A673 (cell line): ENCODE data around the gene GET4. TPM values are rescaled to one million over a fixed set of nuclear protein-coding genes. Genes with fewer than 3 reads are reported as not detected.

Experiments
- BruUV-seq: library from RNA; stranded (reverse); fragments of 400-500 nt; replicated peaks from 2 replicates; lab custom pipeline; 2021; lab: Mats Ljungman, UMichigan
- CTCF ChIA-PET: fragments of 300-600 bp; sonication (Branson Sonifier 250); formaldehyde crosslinking; loops from one replicate; lab custom pipeline; 2022; ENCODE audit warnings: antibody characterized with exemption; lab: Charles Lee
- POLR2A ChIA-PET: fragments of 300-600 bp; sonication (Branson Sonifier 250); formaldehyde crosslinking; loops from one replicate; lab custom pipeline; 2022; ENCODE audit warnings: antibody characterized with exemption; ENCODE audit not compliant: low non-redundant PET; lab: Charles Lee
- DNase-seq: peaks from one replicate; pipeline ENCODE4 v3.0.0-alpha.2; 2015; ENCODE audit warnings: low spot score
- H3K27ac ChIP-seq: fragments of 200-600 bp; sonication (generic); 2 replicates; pipeline ENCODE4 v1.5.1; 2016; ENCODE audit warnings: mixed run types, low read depth, mild to moderate bottlenecking, mixed read lengths, antibody characterized with exemption, low read length; ENCODE audit not compliant: poor library complexity, severe bottlenecking
- H3K27me3 ChIP-seq: fragments of 200-600 bp; sonication (generic); replicated peaks from 2 replicates; pipeline ENCODE4 v1.6.1; 2017; ENCODE audit warnings: mixed run types, low read depth, mild to moderate bottlenecking, mixed read lengths, antibody characterized with exemption, low read length; ENCODE audit not compliant: insufficient read depth, poor library complexity
- H3K36me3 ChIP-seq: fragments of 200-600 bp; sonication (generic); 2 replicates; pipeline ENCODE4 v1.6.1; 2016; ENCODE audit warnings: mixed run types, mild to moderate bottlenecking, mixed read lengths, antibody characterized with exemption, low read length; ENCODE audit not compliant: insufficient read depth, poor library complexity, severe bottlenecking
- H3K4me1 ChIP-seq: fragments of 200-600 bp; sonication (generic); 2 replicates; pipeline ENCODE4 v1.6.1; 2017; ENCODE audit warnings: mixed run types, mild to moderate bottlenecking, mixed read lengths, antibody characterized with exemption, low read length; ENCODE audit not compliant: insufficient read depth, poor library complexity, severe bottlenecking
- H3K4me3 ChIP-seq: fragments of 200-600 bp; sonication (generic); 2 replicates; pipeline ENCODE4 v1.5.1; 2016; ENCODE audit warnings: low read depth, mixed run types, mild to moderate bottlenecking, mixed read lengths, low read length; ENCODE audit not compliant: poor library complexity, severe bottlenecking
- H3K9me3 ChIP-seq: fragments of 200-600 bp; sonication (generic); 2 replicates; pipeline ENCODE4 v1.6.1; 2016; ENCODE audit warnings: mixed run types, low read depth, mild to moderate bottlenecking, mixed read lengths, antibody characterized with exemption, low read length; ENCODE audit not compliant: poor library complexity, severe bottlenecking
- CTCF ChIP-seq: fragments of 300-800, 200-600 bp; sonication (generic); conservative IDR thresholded peaks from 2 replicates; pipeline ENCODE4 v1.5.1; 2017; ENCODE audit warnings: low read depth, mild to moderate bottlenecking, antibody characterized with exemption, low read length, moderate library complexity, mixed read lengths
- EZH2 ChIP-seq: fragments of 200-600 bp; sonication (generic); IDR thresholded peaks from 2 replicates; pipeline ENCODE4 v1.6.1; 2017; ENCODE audit warnings: borderline replicate concordance, low read depth, mild to moderate bottlenecking, mixed read lengths, antibody characterized with exemption, low read length; ENCODE audit not compliant: poor library complexity, severe bottlenecking
- intact Hi-C: fragments of 100-400 bp; cut with micrococcal nuclease; formaldehyde crosslinking; loops from one replicate; pipeline ENCODE4 v1.10.0; 2022; ENCODE audit not compliant: unreplicated experiment
- total RNA-seq: library from RNA; stranded (reverse); gene quantifications from 2 replicates; pipeline ENCODE4 v1.2.3, GENCODE V29; 2021

GET4 gene
- total RNA-seq, 1 experiment from 2014 or later, result 49.7 TPM

DNA sequence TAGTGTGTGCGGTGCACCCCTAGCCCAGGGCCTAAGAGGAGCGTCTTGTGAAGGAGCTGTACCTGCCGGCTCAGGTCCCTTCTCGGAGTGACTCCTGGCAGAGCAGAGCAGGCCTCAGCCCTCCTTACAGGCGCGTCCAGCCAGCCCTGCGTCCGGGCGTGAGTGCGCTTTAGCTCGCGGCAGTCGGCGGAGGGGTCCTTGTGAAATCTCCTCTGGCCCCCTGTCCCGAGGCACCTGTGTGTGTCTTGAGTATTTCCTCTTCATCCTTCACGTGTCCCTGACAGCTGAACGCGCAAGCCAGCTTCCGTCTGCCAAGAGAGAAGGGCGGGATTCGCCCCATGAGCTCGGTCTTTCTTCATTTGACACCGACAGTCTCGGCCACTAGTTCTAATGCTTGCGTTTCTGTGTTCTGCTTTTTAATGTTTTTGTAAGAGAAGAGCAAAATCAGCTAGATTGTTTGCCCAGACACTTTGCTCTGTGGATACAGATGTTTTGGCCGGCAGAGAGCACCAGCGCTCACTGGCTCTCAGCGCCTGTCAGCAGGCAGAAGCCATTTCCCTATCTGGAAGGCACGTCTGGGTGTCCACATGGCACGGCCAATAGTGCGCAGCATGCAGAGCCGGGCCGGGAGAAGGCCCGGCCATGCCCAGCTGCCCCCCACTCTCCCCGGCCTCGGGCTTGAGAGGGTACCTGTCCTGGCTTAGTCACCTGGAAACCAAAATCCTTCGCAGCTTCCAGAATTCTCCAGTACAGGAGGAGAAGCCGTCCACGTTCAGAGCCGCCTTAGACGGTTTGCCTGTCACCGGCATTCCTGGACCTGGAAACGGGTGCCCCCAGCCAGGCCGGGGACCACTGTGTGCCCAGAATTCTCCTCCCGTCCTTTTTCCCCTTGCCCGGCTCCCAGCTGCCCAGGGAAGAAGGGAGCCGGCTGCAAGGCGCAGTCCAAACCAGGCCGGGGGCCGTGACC lies 7.0 kb downstream of the GET4 start:
- no peak overlapping the region for H3K4me3 ChIP-seq
- H3K4me1 ChIP-seq, result peaks cover 8% of the 10 kb centered on the region
- TF ChIP-seq EZH2 (no peak), CTCF (no peak)
- no peak for DNase-seq
- H3K36me3 ChIP-seq, result peaks cover 14% of the 10 kb centered on the region
- H3K9me3 ChIP-seq, result no peaks in the 10 kb centered on the region
- no peak overlapping the region for H3K27ac ChIP-seq
- ChIA-PET CTCF (no interaction called here), POLR2A (no interaction called here)
- no TSS peak for BruUV-seq
- intact Hi-C loops, result no loop called here
- no peaks in the 10 kb centered on the region for H3K27me3 ChIP-seq

DNA sequence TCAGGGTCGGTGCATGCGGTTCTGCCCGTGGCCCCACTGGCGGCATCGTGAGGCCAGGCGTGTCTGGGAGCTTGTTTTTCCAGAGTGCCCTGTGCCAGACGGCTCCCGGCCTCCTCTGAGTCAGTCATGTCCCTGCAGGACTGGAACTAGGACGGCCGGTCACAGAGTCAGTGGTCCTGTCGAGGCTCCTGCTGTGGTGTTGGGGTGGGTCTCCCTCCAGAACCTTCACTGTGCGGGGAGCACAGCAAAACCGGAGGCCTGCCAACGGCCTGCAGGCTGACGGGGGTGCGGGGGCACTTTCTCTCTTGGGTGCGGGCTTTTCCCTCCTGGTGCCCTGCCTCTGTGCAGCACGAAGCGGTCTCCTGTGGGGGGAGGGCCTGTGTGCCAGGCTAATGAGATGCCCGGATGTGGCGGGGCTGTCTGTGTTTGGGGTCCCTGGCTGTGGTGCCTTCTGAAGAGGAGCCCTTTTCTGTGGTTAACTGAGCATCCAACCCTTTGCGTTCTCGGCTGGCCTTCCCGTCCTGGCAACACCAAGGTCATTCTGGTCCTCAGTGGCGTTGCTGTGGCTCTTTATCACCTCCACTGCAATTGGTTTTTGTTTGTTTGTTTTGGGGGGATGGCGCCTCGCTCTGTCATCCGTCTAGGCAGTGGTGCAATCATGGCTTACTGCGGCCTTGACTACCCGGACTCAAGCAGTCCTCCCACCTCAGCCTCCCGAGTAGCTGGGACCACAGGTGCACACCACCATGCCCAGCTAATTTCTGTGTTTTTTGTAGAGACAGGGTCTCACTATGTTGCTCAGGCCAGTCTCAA lies 8.0 kb downstream of the GET4 start:
- Histone ChIP-seq H3K36me3 (peaks cover 12% of the 10 kb centered on the region), H3K4me3 (no peak overlapping the region), H3K9me3 (no peaks in the 10 kb centered on the region), H3K27ac (no peak overlapping the region), H3K27me3 (no peaks in the 10 kb centered on the region), H3K4me1 (no peaks in the 10 kb centered on the region)
- no TSS peak for BruUV-seq
- no peak for DNase-seq
- intact Hi-C loops, result no loop called here
- ChIA-PET POLR2A (no interaction called here), CTCF (no interaction called here)
- no peak for TF ChIP-seq CTCF
- no peak for TF ChIP-seq EZH2

GRCh38 chr7:885261-885892 lies 9.0 kb downstream of the GET4 start:
- intact Hi-C loops, result no loop called here
- POLR2A ChIA-PET, result no interaction called here
- CTCF ChIA-PET, result no interaction called here

More at GRCh38 chr7:885261-885892, 9.0 kb downstream of the GET4 start:
- Histone ChIP-seq H3K4me1 (no peaks in the 10 kb centered on the region), H3K36me3 (peaks cover 12% of the 10 kb centered on the region), H3K27me3 (no peaks in the 10 kb centered on the region), H3K27ac (no peak overlapping the region), H3K9me3 (no peaks in the 10 kb centered on the region), H3K4me3 (no peak overlapping the region)
- TF ChIP-seq EZH2 (no peak), CTCF (no peak)
- DNase-seq, result no peak
- no TSS peak for BruUV-seq
